Daoy (cell line): ENCODE data around the gene ASGR2. TPM values are rescaled to one million over a fixed set of nuclear protein-coding genes. Genes with fewer than 3 reads are reported as not detected.
"Not testable (repeated sequence)": the region's sequence is repeated elsewhere in the genome, so short reads cannot be mapped to it uniquely, and the experiment has no call there.

ENCODE experiments used
- DNase-seq: peaks from one replicate; pipeline ENCODE4 v3.0.0-alpha.2; 2015; ENCODE audit warnings: low read depth
- total RNA-seq: library from RNA; depleted of rRNA; stranded (reverse); fragments of >200 nt; shearing (Covaris generic); gene quantifications from 2 replicates; pipeline ENCODE4 v1.2.3, GENCODE V29; 2014

Gene ASGR2
- total RNA-seq, 1 experiment from 2014 or later, result not detected

DNA sequence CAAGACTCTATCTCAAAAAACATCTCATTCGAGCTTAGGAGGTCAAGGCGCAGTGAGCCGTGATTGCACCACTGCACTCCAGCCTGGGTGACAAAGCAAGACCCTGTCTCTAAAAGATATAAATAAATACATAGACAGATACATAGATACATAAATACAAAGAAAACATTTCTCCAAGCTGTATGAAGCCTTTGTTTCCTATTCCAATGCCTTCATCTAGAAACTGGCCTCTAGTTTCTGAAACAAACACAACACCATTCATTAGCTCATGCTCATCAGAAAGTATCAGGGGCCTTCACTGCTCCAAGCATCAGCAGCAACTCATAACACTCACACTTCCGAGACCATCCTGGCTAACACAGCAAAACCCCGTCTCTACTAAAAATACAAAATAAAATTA, 10.3 kb upstream of the ASGR2 start:
- no peak for DNase-seq

DNA sequence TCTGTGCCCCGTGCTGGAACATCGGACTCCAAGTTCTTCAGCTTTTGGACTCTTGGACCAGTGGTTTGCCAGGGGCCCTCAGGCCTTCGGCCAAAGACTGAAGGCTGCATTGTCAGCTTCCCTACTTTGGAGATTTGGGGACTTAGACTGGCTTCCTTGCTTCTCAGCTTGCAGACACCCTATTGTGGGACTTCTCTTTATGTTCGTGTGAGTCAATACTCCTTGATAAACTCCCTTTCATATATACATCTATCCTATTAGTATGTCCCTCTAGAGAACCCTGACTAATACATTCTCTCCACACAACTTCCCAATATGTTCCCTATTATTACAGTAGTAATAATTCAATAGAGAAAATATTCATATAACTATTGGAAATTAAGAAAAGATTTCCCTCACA, 9.2 kb upstream of the ASGR2 start:
- DNase-seq, result no peak

DNA sequence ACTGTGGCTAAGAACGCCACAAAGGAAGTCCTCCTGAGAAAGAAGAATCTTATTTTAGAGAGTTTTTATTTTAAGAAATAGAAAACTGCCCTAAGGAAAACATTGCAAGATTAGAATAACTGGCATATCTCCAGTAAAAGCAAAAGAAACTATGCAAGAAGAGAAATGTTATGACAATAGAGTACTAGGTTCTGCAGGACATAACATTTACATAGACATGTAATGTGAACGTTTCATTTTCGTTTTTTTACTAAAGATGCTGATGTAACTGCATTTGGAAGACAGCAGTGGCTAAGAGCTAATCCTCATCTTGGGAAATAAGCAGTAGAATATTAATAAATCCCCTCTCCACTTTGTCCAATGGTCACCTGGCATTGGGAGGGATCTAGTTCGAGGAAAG, 7.8 kb upstream of the ASGR2 start:
- DNase-seq, result no peak

DNA sequence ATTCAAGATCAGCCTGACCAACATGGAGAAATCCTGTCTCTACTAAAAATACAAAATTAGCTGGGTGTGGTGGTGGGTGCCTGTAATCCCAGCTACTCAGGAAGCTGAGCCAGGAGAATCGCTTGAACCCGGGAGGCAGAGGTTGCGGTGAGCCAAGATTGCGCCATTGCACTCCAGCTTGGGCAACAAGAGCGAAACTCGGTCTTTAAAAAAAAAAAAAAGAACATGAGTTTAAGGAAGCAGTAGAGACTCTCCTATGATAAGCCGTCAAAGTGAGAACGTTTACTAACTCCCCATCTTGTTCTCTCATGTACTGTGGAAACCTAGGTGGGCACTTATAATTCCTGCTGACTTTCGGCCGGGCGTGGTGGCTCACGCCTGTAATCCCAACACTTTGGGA, 6.0 kb upstream of the ASGR2 start:
- not testable (repeated sequence) for DNase-seq

DNA sequence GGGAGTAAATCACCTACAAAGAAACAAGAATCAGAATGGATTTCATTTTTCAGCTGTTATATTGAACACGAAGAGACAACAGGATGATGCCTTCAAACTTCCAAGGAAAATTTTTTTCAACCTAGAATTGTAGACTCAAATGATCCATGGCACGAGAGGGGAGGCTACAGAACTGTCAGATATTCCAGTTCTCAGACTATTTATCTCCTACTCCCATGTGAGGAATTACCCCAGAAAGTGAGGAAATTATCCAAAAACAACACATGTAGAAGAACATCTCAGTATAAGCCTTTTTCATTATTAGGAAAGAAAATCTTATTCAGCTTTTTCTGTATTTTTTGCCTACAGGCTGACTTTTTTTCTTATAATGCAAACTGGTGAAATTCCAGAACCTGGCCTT, 5.5 kb upstream of the ASGR2 start:
- DNase-seq, result no peak

DNA sequence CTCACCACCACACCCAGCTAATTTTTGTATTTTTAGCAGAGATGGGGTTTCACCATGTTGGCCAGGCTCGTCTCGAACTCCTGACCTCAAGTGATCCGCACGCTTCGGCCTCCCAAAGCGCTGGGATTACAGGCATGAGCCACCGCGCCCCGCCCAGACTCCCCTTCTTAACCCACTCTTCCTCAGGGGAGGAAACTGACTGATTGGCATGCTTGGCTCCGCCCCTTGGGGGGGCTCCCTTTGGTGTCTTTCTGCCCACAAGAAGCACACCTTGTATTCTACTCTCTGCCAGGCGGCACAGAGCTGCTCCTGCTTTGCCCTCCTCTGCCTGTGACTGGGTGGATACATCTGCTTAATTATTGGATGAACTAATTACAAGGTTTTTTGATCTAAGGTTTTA, 4.7 kb upstream of the ASGR2 start:
- no peak for DNase-seq

DNA sequence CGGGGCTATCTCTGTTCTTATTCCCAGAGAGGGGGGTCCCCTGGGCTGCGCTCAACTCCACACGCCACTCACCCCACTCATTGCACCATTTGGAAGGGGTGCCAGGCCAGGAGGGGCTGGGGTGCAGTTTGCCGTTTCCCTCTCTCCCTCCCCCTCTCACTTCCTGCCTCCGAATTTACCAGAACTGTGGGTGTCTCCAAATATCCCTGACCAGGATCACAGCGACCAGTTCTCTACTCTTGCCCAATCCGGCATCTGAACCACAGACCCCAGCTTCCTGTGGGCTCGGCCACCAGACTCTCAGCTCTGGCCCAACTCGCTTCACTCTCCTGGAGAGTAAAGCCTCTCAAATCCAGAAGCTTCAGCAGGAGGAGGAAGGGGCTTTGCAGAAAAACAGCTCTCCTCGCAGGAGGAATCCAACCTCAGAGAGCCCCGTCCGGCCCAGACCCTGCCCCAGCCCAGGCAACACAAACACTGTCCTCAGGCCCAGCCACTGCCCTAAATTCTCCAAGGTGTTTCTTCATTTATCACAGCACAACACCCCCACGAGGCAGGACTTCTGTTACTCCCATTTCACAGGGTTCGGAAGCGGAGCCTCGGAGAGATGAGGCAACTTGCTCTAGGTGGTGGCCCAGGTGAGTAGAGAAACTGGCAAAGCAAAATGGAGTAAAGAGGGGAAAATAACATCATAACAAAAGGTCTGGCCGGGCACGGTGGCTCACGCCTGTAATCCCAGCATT, 423 bp upstream of the ASGR2 start:
- DNase-seq, result no peak

DNA sequence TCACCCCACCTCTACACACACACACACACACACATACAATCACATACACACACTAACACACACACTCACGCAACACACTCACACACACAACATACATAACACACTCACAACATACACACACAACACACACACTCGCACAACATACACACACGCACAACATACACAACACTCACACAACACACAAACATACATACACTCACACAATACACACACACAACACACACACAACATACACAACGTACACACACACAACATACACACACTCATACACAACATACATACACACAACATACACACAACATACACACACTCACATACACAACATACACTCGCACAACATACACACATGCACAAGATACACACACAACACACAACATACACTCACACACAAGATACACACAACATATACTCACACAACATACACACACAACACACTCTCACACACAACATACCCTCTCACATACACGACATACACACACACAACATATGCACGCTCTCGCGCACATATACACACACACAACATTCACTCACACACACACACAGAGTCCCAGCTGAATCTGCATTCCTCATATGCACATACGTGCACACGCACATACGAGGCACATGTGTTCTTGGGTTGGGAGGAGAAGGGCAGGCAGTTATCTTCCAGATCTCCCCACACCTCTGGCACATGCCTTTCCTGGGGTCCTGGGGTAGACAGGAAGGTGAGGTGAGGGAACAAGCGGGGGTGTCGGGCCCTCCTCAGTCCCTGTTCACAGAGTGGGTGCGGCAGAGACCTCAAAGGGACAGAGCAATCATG, 1.1 kb downstream of the ASGR2 start:
- DNase-seq, result no peak

DNA sequence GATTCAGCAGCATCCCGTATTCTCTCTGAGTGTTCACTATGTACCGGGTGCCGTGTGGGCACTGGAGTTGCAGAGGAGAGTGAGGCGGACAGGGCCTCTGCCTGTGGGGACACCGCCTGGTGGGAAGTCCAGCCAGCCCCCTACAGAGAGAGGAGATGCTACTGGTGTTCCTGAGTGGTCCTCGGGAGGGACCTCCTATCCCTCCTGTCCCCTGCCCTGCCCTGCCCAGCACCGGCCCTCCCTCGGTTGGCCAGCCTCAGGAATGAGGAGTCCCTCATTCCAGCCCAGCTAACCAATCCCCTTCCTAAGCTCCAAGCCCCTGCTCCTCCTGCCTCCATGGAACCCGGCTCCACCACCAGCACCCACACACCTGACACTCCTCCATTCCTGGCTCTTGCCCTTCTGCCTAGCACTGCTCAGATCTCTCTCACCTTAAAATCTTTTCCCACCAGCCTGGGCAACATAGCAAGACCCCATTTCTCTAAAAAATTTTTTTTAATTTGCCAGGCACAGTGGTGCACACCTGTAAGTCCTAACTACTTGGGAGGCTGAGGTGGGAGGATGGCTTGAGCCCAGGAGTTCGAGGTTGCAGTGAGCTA, 2.0 kb downstream of the ASGR2 start:
- DNase-seq, result no peak

DNA sequence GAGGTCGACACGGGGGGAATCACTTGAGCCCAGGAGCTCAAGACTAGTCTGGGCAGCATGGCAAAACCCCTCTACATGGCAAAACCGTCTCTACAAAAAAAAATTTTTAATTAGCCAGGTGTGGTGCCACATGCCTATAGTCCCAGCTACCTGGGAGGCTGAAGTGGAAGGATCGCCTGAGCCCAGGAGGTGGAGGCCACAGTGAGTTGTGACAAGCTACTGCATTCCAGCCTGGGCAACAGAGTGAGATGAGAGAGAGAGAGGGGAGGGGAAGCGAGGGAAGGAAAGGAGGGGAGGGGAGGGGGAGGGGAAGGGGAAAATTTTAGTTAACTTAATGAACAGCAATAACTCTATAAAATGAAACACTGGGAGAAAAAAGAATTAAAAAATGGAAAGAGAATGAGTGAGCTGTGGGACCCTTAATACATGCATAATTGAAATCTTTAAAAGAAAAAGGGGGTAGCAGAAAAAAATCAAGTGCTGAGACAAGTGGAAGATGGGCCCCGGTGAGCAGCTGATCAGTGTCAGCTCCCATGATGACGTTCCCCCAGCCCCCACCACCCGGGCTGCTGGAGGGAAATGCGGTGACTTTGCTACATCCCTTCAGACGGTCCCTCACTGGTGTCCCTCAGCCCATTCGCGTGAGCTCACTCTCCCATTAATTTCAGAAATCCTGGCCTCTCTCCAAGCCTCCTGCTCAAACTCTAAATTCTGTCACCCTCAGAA, 2.7 kb downstream of the ASGR2 start:
- no peak for DNase-seq

DNA sequence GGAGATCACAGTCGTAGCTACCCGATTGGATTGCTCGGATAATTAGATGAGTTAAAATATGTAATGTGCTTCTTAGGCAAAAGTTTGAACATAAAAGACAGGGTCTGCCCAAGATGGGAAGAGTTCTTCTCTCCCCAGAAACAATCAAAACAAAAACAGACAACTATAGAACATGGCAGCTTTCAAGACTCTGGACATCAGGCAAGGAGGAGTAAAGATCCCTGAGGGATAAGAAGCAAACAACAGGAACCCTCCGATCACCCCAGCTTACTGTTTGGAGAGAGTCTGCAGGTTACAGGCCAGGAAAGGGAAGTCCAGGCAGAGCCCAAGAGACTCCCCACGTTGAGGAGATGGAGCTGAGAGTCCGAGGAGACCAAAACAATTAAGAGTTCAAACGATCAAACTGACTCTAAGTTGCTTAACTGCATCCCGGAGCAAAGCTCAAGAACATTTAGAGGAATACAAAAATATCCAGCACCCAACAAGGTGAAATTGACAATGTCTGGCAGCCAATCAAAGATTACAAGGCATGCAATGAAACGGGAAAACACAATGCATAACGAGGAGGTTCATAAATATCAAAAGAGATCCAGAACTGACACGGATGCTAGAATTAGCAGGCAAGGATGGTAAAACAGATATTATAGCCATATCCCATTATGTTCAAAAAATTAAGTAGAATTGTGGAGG, 3.9 kb downstream of the ASGR2 start:
- DNase-seq, result no peak

DNA sequence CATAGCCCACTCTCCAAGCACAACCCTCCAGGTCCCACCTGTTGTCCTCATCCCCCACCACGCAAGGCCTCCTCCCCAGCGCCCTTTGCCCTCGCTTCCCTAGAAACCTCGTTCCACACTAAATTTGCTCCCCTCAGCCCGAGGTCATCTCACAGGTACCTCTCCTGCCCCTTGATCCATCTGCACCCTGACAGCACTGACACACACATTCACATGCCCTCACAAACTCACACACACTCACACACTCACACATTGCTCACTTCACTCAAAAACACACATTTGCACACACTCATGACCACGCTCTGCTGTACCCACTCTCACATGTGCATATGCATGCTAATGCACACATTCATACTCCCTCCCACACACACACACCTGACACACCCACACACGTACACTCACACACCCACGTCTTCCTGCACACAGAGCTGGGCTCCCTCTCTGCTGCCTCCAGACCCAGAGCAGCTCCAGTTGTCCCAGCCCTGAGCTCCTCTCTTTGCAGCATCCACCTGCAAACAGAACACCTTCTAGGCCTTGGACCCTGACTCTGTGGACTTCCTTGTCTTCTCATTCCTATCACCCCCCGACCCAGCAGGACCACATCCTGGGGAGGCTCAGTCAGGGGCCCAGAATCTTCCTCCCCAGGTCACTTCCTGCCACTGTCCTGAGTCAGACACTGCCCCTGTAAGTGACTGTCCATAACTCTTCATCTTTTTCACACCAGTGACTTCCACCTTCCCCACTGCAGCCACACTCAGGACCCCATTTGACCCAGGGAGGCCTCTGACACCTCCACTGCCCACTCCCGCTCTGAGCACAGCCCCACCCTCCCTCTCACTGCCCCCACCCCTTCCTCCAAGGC, 4.9 kb downstream of the ASGR2 start:
- no peak for DNase-seq

DNA sequence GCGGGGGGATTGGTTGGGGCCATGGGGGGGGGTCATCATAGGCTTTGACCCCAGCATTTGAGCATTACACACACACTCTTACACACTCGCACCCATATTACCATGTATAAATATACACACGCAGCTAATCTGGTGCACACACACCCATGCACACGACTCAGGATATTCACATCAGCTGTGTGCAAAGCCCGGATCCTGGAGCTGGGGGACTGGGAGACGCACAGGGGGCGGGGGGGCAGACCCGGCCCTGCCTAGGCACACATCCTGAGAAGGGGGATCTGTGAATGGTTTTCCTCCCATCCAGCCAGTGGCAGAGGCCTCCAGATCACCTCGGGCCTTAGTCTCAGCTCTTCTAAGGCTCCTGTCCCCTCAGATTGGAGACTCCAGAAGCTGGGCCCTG, 5.6 kb downstream of the ASGR2 start:
- no peak for DNase-seq

DNA sequence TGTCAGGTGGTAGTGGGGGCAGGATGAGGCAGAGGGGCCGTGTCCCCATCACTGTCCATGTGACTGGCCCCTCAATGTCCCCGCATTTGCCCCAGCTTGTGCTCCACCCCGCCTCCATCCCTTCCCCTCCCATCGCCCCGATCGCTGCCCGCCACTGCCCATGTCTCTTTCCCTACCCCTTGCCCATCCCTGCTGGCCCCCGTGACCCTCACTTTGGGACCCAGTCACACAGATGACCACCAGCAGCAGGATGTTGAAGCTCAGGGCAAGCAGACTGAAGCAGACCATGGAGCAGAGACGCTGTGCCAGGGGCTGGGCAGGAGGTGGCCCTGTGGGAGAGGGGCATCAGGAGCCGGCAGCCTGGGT, 6.1 kb downstream of the ASGR2 start:
- no peak for DNase-seq

DNA sequence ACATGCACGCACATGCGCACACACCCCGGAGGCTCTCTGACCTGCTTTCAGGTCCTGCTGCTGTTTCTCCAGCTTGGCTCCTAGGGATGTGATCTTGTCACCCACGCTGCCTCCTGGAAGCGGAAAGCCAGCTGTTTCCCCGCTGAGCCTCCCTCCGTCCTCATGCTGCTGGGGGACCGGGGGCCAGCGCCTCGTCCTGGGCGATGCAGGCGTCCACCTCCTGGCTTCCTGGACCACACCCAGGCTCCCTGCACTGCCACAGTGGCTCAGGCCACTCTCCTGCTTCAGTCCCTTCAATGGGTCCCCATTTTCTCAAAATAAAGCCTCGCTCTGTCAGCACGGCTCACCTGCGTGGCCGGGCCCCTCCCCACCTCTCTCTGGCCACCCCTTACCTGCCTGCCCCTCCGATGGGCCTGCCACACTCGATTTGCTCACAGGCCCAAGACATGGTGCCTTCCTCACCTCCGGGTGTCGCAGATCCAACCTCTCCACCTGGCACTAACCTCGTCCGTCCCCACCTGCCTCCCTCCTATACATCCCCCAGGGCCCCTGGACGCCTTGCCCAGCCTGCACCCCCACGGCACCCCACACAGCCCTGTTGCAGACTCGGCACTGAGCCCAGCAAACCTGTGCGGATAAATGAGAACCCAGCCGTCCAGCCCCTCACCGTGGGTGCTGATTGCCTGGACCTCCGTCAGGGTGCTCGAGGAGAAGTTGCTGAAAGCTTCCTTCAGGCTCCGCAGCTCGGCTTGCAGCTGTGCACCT, 6.6 kb downstream of the ASGR2 start:
- no peak for DNase-seq

DNA sequence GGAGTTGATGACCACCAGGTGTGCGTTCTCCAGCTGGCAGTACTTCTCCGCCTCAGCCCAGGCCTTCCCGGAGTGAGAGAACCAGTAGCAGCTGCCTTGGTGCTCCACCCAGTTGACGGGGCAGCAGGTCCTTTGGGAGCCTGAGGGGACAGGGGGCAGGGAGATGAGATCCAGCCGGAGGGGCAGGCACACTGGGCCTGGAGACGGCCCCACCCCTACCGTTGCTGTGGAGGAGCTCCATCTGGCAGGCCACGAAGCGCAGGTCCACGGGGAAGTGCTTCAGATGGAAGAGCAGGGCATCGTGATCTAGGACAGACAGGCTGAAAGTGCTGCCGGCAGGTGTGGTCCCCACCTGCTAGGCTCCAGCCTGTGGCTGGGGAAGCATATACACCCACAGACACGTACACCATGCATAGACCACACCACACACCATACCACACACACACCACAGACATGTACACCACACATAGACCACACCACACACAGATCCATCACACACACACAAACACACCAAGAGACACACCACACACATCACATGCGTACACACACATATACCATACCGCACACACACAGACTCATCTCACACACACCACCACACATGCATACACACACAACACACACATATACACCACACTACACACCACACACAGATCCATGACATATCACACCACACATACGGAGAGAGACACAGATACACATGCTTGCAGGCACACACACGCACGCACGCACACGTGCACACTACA, 7.4 kb downstream of the ASGR2 start:
- no peak for DNase-seq

DNA sequence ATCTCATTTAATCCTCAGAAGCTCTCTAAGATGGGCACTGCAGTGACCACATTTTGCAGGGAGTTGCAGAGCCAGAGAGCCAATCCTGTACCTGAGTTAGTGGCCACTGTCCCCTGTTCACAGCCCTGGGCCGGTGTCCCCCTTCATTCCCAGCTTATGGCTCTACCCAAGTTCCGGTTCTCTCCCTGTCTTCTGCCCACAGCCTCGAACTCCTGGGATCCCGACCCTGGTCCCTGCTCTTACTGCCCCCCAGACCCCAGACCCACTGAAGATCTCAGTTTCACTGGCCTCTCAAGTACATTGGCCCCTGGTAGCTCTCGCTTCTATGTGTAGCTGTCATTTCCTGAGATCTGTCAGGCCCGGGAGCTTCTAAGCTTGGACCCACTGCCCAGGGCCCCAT, 12.2 kb downstream of the ASGR2 start:
- no peak for DNase-seq

DNA sequence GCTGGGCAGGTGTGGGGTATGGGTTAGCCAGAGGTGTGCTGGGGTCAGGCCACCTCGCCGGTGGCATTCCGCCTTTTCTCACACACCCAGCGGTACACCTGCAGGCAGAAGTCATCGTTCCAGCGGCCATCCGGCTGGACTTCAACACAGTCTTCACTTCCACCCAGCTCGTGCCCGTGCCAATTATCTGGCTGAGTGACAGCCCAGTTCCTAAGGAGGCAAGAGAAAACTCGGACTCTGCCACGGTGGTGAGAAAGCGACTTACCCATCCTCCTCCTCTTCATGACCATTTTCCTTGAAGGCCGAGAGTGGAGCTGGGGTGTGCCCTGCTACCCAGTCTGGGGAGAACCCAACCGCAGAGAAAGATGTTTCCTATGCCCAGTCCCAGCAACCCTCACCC, 13.1 kb downstream of the ASGR2 start:
- no peak for DNase-seq

DNA sequence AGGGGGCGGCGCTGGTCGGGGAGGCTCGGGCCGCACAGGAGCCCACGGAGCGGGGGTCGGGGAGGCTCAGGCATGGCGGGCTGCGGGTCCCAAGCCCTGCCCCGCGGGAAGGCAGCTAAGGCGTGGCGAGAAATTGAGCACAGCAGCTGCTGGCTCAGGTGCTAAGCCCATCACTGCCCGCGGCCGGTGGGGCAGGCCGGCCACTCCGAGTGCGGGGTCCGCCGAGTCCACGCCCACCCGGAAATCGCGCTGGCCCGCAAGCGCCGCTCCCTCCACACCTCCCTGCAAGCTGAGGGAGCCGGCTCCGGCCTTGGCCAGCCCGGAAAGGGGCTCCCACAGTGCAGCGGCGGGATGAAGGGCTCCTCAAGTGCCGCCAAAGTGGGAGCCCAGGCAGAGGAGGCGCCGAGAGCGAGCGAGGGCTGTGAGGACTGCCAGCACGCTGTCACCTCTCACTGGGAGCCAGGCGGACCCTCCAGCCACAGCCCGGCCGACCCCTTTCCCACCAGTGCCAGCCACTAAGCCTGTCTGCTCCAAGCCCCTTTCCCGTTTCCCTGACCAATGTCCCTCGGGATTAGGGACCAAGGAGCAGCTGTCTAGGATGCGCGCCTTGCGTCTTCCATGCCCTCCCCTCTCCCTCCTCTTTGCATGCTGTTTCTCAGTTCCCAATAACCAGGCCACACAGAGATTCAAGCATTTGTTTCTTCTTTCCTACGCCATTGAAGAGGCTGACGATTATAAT, 13.8 kb downstream of the ASGR2 start:
- not testable (repeated sequence) for DNase-seq
